Measurements from ENCODE around the gene CD99L2. TPM values are rescaled to one million over a fixed set of nuclear protein-coding genes. Genes with fewer than 3 reads are reported as not detected.

Gene CD99L2
- total and polyA plus RNA-seq, 2 of the 8 experiments (the other 6 are each of a cell fraction or from before 2014, with no cell fraction given): 8.0 to 8.5 TPM

- no peak overlapping the region for H3K18ac ChIP-seq (ENCODE audit: extremely low read depth, low read length)
- no peak overlapping the region for H2BK5ac ChIP-seq (ENCODE audit: low read depth, low read length)
- no peak overlapping the region for H2BK12ac ChIP-seq (ENCODE audit: low read depth, low read length)
- no peak overlapping the region for H2AK5ac ChIP-seq (ENCODE audit: low read depth, low read length)
- no peaks in the 10 kb centered on the region for H3K27me3 ChIP-seq (replicated peaks in 1 of 4; ENCODE audit: control insufficient read depth in 3 of 4, extremely low read depth in 1 of 4, insufficient read depth in 3 of 4, low read length in 3 of 4)
- ChIA-PET CTCF (ENCODE audit: partially characterized antibody) (interaction anchor here (0.9 to 3.1 kb wide), 4 partner anchors 9 to 320 kb away, joined by 3 to 11 read pairs (median 6); no protein-coding TSS in a partner anchor), POLR2A (ENCODE audit: partially characterized antibody) (interaction anchor here (0.6 to 1.4 kb wide), 2 partner anchors 223 to 233 kb away, joined by 3 read pairs; no protein-coding TSS in a partner anchor)
- H3K4ac ChIP-seq (replicated peaks; ENCODE audit: insufficient read length, low read depth, low read length): no peak overlapping the region
- no peak overlapping the region for H3K56ac ChIP-seq (replicated peaks; ENCODE audit: insufficient read length, low read depth, low read length)
- H3K79me1 ChIP-seq (ENCODE audit: low read depth, low read length): no peaks in the 10 kb centered on the region
- H4K20me1 ChIP-seq (replicated peaks in 1 of 2; ENCODE audit: control insufficient read depth in 1 of 2, insufficient read depth in 2 of 2, low read length in 2 of 2): peaks cover 0 to 2% of the 10 kb centered on the region in 2 experiments
- no peak overlapping the region for H4K5ac ChIP-seq (ENCODE audit: insufficient read length, low read depth, low read length)
- H3K4me3 ChIP-seq (ENCODE audit: extremely low read depth in 1 of 4, insufficient read depth in 2 of 4, low read depth in 3 of 4, low read length in 4 of 4): no peak overlapping the region
- no peak overlapping the region for H3K4me2 ChIP-seq (ENCODE audit: insufficient read depth in 1 of 2, low read depth in 2 of 2, low read length in 2 of 2)
- DNase-seq (ENCODE audit: low read depth in 1 of 2, low spot score in 2 of 2): no peak
- no peak overlapping the region for H2BK15ac ChIP-seq (ENCODE audit: low read length)
- no peak overlapping the region for H3K27ac ChIP-seq (ENCODE audit: low read depth, low read length)
- no peaks in the 10 kb centered on the region for H3K23me2 ChIP-seq (ENCODE audit: low read depth, low read length)
- peaks cover 0 to 12% (median 3%) of the 10 kb centered on the region in 4 experiments; a peak in 4 of 7 replicates for H3K4me1 ChIP-seq (replicated peaks in 1 of 4; ENCODE audit: control insufficient read depth in 3 of 4, insufficient read depth in 4 of 4, low read length in 3 of 4)
- no peak overlapping the region for H3K9ac ChIP-seq (replicated peaks in 1 of 4; ENCODE audit: extremely low read depth in 1 of 4, low read depth in 3 of 4, low read length in 3 of 4)
- H2AFZ ChIP-seq (ENCODE audit: low read length): no peak overlapping the region
- WGBS, 2 experiments (ENCODE audit: extremely low coverage in 1 of 2, insufficient coverage in 1 of 2, insufficient read length in 1 of 2, insufficient replicate concordance in 2 of 2, low coverage in 1 of 2, low lambda C conversion rate in 2 of 2, missing lambda C conversion rate in 1 of 2): 95% methylated on average over 8 of the region's 8 CpGs; no CpG with 5 or more reads in 1 of the 2 experiments
- H4K8ac ChIP-seq (ENCODE audit: extremely low read depth, insufficient read depth, low read length): no peak overlapping the region
- H2BK120ac ChIP-seq (replicated peaks; ENCODE audit: low read depth, low read length): no peak overlapping the region
- FAIRE-seq: no peak
- no peaks in the 10 kb centered on the region for H3K36me3 ChIP-seq (ENCODE audit: control insufficient read depth in 2 of 4, insufficient read depth in 4 of 4, low read length in 3 of 4)
- H3K79me2 ChIP-seq (ENCODE audit: control insufficient read depth in 1 of 2, insufficient read depth in 2 of 2, low read length in 2 of 2): no peaks in the 10 kb centered on the region
- no peak overlapping the region for H3K23ac ChIP-seq (ENCODE audit: insufficient read length)
- no peak overlapping the region for H3K14ac ChIP-seq (ENCODE audit: insufficient read length)
- no peak overlapping the region for H4K91ac ChIP-seq (replicated peaks; ENCODE audit: insufficient read length, low read length)
- no peak overlapping the region for H2BK20ac ChIP-seq (ENCODE audit: low read length)
- no peaks in the 10 kb centered on the region for H3K9me3 ChIP-seq (ENCODE audit: insufficient read depth in 2 of 2, low read depth in 1 of 2, low read length in 1 of 2)
- no peak for TF ChIP-seq CHD2 (IDR thresholded peaks at IDR 0.05; ENCODE audit: low read length)
- no peak for TF ChIP-seq RFX5 (IDR thresholded peaks at IDR 0.05; ENCODE audit: borderline replicate concordance, low read depth, low read length)
- no peak for TF ChIP-seq BCL11A (IDR thresholded peaks at IDR 0.05; ENCODE audit: low read depth in 2 of 2, low read length in 2 of 2)
- TF ChIP-seq POLR2A (IDR thresholded peaks at IDR 0.05; ENCODE audit: control extremely low read depth in 1 of 2, low read depth in 2 of 2, low read length in 2 of 2): no peak
- TF ChIP-seq CREB1 (IDR thresholded peaks at IDR 0.05): no peak
- no peak for TF ChIP-seq ASH2L (IDR thresholded peaks at IDR 0.05; ENCODE audit: low read length)
- TF ChIP-seq, protein P1, sequence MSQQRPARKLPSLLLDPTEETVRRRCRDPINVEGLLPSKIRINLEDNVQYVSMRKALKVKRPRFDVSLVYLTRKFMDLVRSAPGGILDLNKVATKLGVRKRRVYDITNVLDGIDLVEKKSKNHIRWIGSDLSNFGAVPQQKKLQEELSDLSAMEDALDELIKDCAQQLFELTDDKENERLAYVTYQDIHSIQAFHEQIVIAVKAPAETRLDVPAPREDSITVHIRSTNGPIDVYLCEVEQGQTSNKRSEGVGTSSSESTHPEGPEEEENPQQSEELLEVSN (IDR thresholded peaks at IDR 0.05): no peak
- TF ChIP-seq EGR1 (IDR thresholded peaks at IDR 0.05; ENCODE audit: borderline replicate concordance, low read depth, low read length): no peak
- TF ChIP-seq, protein P2, sequence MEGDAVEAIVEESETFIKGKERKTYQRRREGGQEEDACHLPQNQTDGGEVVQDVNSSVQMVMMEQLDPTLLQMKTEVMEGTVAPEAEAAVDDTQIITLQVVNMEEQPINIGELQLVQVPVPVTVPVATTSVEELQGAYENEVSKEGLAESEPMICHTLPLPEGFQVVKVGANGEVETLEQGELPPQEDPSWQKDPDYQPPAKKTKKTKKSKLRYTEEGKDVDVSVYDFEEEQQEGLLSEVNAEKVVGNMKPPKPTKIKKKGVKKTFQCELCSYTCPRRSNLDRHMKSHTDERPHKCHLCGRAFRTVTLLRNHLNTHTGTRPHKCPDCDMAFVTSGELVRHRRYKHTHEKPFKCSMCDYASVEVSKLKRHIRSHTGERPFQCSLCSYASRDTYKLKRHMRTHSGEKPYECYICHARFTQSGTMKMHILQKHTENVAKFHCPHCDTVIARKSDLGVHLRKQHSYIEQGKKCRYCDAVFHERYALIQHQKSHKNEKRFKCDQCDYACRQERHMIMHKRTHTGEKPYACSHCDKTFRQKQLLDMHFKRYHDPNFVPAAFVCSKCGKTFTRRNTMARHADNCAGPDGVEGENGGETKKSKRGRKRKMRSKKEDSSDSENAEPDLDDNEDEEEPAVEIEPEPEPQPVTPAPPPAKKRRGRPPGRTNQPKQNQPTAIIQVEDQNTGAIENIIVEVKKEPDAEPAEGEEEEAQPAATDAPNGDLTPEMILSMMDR (IDR thresholded peaks at IDR 0.05; ENCODE audit: control extremely low read depth in 1 of 3, insufficient read depth in 1 of 3, low read depth in 1 of 3, low read length in 3 of 3): no peak
- no peak for TF ChIP-seq CBX5 (IDR thresholded peaks at IDR 0.05; ENCODE audit: low read depth, low read length)
- no peak for TF ChIP-seq RXRA (IDR thresholded peaks at IDR 0.05; ENCODE audit: insufficient read depth, low read depth, low read length)
- TF ChIP-seq GABPA (IDR thresholded peaks at IDR 0.05; ENCODE audit: borderline replicate concordance, insufficient read depth, low read length): no peak
Observed at GRCh38 chrX:150761819-150762216, 136.7 kb downstream of the CD99L2 start.
